A673 (cell line): ENCODE data around the gene HNRNPM.

Source experiments
- CTCF ChIP-seq: fragments of 300-800, 200-600 bp; sonication (generic); conservative IDR thresholded peaks from 2 replicates; pipeline ENCODE4 v1.5.1; 2017; ENCODE audit warnings: low read depth, mild to moderate bottlenecking, antibody characterized with exemption, low read length, moderate library complexity, mixed read lengths
- EZH2 ChIP-seq: fragments of 200-600 bp; sonication (generic); IDR thresholded peaks from 2 replicates; pipeline ENCODE4 v1.6.1; 2017; ENCODE audit warnings: borderline replicate concordance, low read depth, mild to moderate bottlenecking, mixed read lengths, antibody characterized with exemption, low read length; ENCODE audit not compliant: poor library complexity, severe bottlenecking

GRCh38 chr19:8490873-8491272, 46.1 kb downstream of the HNRNPM start:
- TF ChIP-seq CTCF = no peak
- TF ChIP-seq EZH2 = no peak
